ENCODE results near the gene ETF1. TPM values are rescaled to one million over a fixed set of nuclear protein-coding genes. Genes with fewer than 3 reads are reported as not detected.

ETF1 gene
- total RNA-seq, 1 experiment from 2014 or later: 57.3 TPM

GRCh38 chr5:138585157-138585556 is 42.1 kb upstream of the ETF1 start:
- DNase-seq (no peak), ATAC-seq (no peak)
- Histone ChIP-seq H3K9me3 (ENCODE audit: low read length) (no peaks in the 10 kb centered on the region), H3K4me2 (ENCODE audit: low read length) (no peak overlapping the region), H3F3A (ENCODE audit: low read length, unreplicated experiment) (no peaks in the 10 kb centered on the region), H3K4me3 (ENCODE audit: low read length) (no peak overlapping the region), H2AFZ (ENCODE audit: low read length) (no peak overlapping the region), H3K27ac (ENCODE audit: low read length) (no peak overlapping the region), H3K79me2 (ENCODE audit: low read length) (no peaks in the 10 kb centered on the region), H3K9ac (ENCODE audit: low read length) (no peak overlapping the region), H3K36me3 (ENCODE audit: low read depth, low read length) (no peaks in the 10 kb centered on the region), H4K20me1 (ENCODE audit: low read length) (no peaks in the 10 kb centered on the region), H3K4me1 (ENCODE audit: insufficient read depth, low read length) (no peaks in the 10 kb centered on the region), H3K9me2 (replicated peaks; ENCODE audit: low read length) (no peaks in the 10 kb centered on the region), H3K27me3 (ENCODE audit: low read length) (no peaks in the 10 kb centered on the region)
- intact Hi-C loops (cut with micrococcal nuclease): no loop called here
- TF ChIP-seq EZH2phosphoT487 (IDR thresholded peaks at IDR 0.05; ENCODE audit: borderline replicate concordance, low read length): no peak
- no peak for TF ChIP-seq CTCF (conservative IDR thresholded peaks at IDR 0.05; ENCODE audit: low read depth, low read length)
- TF ChIP-seq EZH2 (IDR thresholded peaks at IDR 0.05; ENCODE audit: low read length, unreplicated experiment): no peak
- BruUV-seq (replicated peaks): no TSS peak
- POLR2A ChIA-PET (ENCODE audit: unreplicated experiment): no interaction called here
- CTCF ChIA-PET: no interaction called here

GRCh38 chr5:138583984-138584637 is 41.1 kb upstream of the ETF1 start:
- CTCF ChIA-PET: no interaction called here

More at GRCh38 chr5:138583984-138584637, 41.1 kb upstream of the ETF1 start:
- no peak overlapping the region for H3K4me3 ChIP-seq (ENCODE audit: low read length)
- no peaks in the 10 kb centered on the region for H3K4me1 ChIP-seq (ENCODE audit: insufficient read depth, low read length)
- no peak overlapping the region for H3K27ac ChIP-seq (ENCODE audit: low read length)
- H3K9me2 ChIP-seq (replicated peaks; ENCODE audit: low read length): no peaks in the 10 kb centered on the region
- no TSS peak for BruUV-seq (replicated peaks)
- no peaks in the 10 kb centered on the region for H3F3A ChIP-seq (ENCODE audit: low read length, unreplicated experiment)
- no peaks in the 10 kb centered on the region for H3K9me3 ChIP-seq (ENCODE audit: low read length)
- H2AFZ ChIP-seq (ENCODE audit: low read length): no peak overlapping the region
- ATAC-seq (no peak), DNase-seq (no peak)
- H3K36me3 ChIP-seq (ENCODE audit: low read depth, low read length): no peaks in the 10 kb centered on the region
- TF ChIP-seq EZH2 (IDR thresholded peaks at IDR 0.05; ENCODE audit: low read length, unreplicated experiment): no peak
- no peak for TF ChIP-seq CTCF (conservative IDR thresholded peaks at IDR 0.05; ENCODE audit: low read depth, low read length)
- no peak for TF ChIP-seq EZH2phosphoT487 (IDR thresholded peaks at IDR 0.05; ENCODE audit: borderline replicate concordance, low read length)
- POLR2A ChIA-PET (ENCODE audit: unreplicated experiment): interaction anchor here (0.7 kb wide), 1 partner anchor 57 kb away, joined by 3 read pairs; no protein-coding TSS in a partner anchor
- no peaks in the 10 kb centered on the region for H4K20me1 ChIP-seq (ENCODE audit: low read length)
- intact Hi-C loops (cut with micrococcal nuclease): no loop called here
- H3K9ac ChIP-seq (ENCODE audit: low read length): no peak overlapping the region
- no peak overlapping the region for H3K4me2 ChIP-seq (ENCODE audit: low read length)
- no peaks in the 10 kb centered on the region for H3K79me2 ChIP-seq (ENCODE audit: low read length)
- no peaks in the 10 kb centered on the region for H3K27me3 ChIP-seq (ENCODE audit: low read length)

Data from PC-3 (cell line).